Fibroblast of skin of right quadriceps (primary cell): ENCODE results near the gene PHLPP1.

ENCODE experiments used
- DNase-seq: peaks from one replicate; pipeline ENCODE4 v3.0.0-alpha.2; 2013

PHLPP1 gene

DNA sequence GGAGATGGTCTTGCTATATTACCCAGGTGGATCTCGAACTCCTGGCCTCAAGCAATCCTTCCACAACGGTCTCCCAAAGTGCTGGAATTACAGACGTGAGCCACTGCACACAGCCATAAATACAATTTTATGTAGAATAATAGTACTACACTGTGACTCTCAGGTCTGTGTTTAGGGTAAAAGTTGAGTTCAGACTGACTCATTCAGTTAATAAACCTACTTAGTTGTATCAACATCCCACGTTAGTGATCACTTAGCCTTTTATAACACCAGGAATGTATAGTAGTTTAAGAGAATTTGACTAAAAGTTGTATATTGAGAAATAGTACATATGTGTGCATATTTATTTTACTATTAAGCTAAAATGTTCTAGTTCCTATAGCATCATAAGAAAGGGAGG, 237.5 kb downstream of the PHLPP1 start:
- DNase-seq: no peak

DNA sequence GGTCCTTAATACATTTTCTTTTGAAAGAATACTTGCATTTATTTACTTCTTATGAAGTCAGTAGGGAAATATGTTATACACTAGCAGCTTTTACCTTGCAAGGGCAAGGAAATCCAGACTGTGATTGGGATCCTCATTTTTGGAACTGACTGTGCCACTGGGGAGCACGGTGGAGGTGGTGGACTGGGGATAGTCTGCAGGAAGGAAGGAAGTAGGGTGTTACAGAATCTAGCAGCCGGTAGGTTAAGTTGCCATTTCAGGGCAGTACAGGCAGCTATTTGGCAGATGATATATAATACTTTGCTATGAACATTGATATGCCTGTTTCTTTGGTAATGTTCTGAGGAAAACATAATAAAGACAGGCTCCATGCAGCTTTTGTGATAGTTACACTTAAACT, 238.3 kb downstream of the PHLPP1 start:
- DNase-seq: no peak

DNA sequence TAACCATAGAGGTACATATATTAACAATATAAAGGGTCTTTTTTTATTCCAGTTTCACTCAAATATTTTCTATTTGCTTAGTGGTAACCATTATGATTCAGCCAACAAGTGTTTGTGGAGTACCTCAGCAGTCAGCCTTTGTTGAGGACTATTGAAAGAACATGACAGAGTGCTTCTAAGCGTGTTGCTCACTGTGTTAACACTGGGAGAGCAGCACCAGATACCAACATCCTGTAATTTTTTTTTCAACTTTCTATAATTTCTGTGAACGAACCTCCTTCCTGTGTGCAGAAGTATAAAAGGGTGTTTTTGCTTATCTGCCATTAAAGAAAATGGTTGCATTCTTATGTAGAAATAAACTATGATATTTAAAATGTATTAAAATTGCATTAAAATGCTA, 239.0 kb downstream of the PHLPP1 start:
- DNase-seq: no peak

DNA sequence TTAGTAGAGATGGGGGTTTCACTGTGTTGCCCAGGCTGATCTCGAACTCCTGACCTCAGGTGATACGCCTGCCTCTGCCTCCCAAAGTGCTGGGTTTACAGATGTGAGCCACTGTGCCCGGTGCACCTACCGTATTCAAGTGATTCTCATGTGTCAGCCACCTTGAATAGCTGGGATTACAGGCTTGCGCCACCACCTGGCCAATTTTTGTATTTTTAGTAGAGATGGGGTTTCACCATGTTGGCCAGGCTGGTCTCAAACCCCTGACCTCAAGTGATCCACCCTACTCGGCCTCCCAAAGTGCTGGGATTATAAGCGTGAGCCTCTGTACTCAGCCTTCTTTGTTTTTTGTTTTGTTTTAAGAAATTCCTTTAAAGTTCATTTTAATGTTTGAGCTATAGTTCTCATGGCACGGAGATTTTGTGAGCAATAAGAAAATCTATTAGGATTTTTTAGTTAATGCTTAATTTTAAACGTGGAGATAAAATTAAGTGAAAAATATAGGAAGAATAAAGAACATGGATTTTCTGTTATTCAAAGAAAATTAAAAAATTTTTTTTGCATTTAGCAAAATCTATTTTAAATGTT, 242.6 kb downstream of the PHLPP1 start:
- peak; percentile 21 for DNase-seq

DNA sequence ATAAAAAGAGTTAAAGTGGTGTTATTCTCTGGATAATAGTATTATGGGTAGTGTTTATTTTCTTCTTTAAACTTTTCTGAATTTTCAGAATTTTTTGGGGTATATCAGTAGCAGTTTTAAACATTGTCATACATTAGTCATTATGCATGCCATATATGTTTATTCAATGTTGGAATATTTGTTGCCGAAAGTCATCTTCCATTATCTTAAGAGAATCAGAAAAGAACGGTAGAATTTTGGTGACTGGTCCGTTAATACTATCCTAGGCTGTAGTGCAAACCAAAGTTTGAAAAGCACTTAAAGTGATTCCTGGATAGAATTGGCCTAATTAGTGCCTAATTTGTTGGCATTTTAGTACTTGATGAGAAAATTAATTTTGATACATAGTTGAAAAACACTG, 244.1 kb downstream of the PHLPP1 start:
- no peak for DNase-seq

DNA sequence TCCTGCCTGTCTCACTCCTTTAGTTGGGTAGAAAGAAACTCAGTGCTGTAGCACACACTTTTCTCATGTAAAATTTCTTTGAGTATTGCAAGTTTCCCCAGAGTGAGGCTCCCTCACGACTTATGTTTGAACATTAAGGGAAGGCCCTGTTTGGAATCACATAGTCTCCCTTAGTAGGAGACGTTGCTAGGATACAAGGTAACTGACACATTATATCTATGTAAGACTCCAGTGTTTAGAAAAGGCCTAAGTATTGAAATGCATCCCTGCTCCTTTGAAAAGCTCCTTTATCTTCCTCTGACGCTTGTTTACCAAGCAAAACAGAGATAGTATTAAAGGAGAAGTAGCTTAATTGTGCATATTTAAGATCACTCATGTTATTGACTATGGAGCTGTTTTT, 248.2 kb downstream of the PHLPP1 start:
- no peak for DNase-seq

DNA sequence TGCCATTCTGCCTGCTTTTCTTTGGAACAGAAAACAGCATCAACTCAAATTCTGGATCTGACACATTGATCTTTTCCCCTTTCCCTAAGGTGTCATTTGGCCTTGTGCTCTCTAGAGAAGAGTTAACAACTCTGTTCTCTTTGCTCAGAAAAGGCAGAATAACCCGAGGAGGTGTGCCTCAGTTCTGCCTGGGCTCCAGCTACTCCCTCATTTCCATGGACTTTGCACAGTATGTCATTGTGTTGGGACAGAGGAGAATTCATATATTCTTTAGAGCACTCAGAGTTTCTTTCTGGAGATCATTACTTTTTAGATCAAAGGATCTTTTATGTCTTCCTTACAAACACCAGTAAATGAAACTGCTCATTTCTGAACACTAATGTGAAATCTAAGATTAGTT, 249.1 kb downstream of the PHLPP1 start:
- DNase-seq: no peak

DNA sequence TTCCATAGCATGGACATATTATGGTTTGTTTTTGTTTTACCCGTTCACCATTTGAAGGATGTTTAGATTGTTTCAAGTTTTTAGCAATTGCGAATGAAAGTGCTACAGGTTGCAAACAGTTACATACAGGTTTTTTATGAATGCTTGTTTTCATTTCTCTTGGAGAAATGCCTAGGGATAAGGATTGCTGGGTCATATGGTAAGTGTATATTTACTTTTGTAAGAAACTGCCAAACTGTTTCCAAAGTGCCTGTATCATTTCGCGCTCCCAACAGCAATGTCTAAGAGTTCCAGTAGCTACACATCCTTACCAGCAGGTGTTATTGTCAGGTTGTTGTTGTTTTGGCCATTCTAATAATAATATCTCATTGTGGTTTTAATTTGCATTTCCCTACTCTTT, 251.7 kb downstream of the PHLPP1 start:
- no peak for DNase-seq

DNA sequence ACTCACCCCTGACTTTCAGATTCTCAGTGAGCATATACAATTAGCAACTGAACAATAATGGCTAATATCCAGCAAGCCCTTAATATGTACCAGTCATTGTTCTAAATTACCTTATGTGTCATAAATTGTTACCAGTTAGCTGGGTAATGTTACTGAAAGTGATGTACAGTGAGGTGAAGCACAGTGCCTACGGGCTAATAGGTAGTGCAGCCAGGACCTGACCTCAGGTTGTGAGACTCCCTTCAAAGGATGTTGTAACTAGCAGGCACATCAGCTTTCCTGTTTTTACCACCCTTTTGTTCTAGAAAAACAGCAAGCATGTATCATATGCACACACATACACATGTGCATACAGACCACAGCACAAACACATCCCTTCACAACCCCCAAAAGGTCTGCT, 258.3 kb downstream of the PHLPP1 start:
- no peak for DNase-seq

DNA sequence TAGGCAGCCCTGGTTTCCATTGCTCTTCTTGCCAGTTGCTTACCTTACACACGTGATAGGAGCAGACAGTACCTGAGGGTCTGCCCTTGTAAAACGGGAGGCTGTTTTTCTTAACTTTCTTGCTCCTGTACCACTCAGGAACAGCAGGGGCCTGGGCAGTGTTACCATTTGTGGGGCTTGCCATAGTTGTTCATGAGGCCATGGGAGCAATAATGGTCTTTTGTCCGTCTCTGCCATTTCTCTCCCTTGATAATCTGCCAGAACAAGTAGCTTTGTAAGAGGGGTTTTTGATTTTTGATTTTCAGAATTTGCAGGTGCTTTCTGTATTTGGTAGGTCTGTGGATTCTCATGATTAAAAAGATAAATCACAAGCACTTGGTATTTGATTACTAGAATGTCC, 259.0 kb downstream of the PHLPP1 start:
- no peak for DNase-seq

DNA sequence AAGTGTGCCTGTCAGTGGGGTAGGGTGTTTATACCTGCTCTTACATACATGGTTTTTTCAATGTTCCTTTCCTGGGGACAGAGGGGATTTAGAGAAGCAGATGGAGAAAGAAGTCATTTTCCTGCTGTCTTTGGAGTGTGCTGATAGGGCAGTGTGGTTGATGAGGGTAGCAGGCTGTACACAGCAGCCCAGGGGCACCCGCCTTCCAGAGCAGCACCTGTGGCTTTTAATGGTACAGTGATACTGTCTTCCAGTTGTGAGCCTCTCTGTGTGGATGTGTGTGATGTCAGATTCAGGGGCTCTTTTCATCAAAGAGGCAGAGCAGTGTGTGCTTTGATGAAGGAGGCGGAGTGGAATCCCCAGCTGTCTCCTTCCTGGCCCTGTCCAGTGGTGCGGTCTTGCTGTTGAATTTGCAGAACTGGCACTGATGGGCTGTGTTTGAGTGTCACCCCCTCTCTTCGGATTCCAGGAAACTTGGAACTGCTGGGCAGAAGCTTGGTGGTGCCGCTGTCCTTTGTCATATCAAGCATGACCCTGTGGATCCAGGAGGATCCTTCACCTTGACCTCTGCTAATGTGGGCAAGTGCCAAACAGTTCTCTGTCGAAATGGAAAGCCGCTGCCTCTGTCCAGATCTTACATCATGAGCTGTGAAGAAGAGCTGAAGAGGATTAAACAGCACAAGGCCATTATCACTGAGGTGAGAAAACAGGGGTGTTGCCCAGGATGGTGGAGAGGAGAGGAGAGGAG, 259.8 kb downstream of the PHLPP1 start:
- no peak for DNase-seq

DNA sequence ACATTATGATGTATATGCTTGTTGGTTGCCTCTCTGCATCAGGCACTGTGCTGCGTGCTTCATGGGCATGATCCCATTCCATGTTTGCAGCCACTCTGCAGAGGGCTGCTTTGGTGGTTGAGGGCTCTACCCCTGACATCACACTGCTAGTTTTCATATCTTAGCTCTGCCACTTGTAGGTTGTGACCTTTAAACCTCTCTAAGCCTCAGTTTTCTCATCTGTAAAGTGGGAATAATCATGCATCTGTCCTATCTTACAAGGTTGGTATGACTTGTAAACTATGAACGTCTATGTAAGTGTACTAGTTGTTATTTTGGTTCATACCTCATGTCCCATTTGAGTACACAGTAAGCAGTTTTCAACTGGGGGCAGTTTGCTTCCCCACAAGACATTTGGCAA, 260.4 kb downstream of the PHLPP1 start:
- DNase-seq: no peak

DNA sequence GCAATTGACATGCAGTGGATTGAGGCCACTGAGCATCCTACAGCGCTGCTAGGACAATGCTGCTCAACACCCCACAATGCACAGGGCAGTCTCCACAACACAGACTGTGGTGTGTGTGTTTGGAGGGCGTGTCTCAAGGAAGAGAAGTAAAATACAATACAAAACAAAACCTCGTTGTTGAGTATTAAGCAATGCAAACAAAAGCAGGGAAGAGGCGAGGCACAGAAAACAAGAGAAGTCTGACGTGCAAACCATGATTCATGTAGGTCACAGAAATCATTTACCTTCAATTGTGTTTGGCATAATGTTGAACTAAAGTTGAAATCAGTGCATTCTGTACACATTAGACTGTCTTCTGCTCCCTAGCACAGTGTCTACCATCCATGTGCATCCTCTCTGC, 260.9 kb downstream of the PHLPP1 start:
- no peak for DNase-seq

DNA sequence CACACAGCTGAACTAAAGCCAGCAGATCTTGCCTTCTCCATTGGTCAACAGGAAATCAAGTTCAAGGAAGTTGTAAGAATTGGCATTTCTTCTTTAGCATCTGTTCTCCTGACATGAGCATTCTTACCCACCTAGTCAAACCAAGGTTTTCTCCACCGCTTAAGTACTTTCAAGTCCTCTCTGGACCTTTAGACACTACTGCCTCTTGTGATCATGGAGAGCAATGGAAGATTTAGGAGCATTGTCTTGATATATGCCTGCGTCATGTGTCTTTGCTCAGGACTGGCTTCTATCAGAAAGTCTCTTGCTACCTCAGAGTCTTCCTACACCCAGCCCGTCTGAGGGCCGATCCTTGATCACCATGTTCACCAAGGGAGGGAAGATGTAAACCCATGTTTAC, 262.2 kb downstream of the PHLPP1 start:
- no peak for DNase-seq

DNA sequence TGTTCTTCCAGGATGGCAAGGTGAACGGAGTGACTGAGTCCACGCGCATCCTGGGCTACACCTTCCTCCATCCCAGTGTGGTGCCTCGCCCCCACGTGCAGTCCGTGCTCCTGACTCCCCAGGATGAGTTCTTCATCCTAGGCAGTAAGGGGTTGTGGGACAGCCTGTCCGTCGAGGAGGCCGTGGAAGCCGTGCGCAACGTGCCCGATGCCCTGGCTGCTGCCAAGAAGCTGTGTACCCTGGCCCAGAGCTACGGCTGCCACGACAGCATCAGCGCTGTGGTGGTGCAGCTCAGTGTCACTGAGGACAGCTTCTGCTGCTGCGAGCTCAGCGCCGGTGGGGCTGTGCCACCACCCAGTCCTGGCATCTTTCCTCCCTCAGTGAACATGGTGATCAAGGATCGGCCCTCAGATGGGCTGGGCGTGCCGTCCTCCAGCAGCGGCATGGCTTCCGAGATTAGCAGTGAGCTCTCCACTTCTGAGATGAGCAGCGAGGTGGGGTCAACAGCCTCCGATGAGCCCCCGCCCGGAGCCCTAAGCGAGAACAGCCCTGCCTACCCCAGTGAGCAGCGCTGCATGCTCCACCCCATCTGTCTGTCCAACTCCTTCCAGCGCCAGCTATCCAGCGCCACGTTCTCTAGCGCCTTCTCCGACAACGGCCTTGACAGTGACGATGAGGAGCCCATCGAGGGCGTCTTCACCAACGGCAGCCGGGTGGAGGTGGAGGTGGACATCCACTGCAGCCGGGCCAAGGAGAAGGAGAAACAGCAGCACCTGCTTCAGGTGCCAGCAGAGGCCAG, 263.1 kb downstream of the PHLPP1 start:
- DNase-seq: no peak

DNA sequence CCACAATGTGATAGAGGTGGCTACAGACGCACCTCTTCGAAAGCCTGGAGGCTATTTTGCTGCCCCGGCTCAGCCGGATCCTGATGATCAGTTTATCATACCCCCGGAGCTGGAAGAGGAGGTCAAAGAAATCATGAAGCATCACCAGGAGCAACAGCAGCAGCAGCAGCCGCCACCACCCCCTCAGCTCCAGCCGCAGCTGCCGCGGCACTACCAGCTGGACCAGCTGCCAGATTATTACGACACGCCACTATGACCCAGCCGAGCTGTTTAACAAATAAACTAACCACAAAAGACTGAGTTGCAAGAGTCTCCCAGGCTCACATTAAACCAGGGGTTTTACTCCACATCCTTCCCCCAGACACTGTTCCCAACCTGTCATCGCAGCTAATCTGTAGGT, 263.8 kb downstream of the PHLPP1 start:
- peak; percentile 54 for DNase-seq

DNA sequence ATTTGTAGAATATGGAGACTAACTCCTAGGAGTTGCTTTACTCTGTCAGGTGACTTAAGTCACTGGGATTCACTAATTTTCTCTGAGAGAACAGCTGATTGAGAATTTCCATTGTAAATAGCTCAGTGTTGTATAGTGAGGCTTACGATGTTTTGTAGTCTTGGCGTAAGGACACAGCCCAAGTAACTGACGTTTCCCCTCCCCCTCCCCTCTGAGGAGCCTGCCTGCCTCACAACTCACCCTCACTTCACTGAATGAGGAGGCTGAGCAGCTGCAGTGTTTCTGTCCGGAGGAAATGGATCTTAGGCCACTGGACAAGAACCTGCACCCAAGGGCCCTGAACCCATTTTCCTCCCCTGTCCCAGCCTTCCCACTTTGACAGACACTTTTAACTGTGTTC, 264.6 kb downstream of the PHLPP1 start:
- no peak for DNase-seq

DNA sequence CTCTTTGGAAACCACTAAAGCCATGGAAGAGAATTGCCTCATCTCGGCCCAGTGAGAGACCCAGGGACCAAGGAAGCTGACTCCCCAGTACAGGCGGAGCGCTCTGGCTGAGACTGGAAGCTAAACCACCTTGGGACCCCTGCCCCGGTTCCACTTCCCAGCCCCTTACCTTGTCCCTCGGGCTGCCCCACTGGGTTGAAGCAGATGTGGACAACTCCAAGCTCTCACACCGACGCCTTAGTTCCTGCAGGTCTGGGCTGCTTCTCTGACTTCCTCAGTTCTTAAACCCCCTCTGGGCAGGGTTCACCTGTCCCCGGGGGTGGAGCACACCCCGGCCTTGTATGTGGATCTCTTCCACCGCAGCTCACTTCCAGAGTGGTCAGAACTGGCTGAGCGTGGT, 266.2 kb downstream of the PHLPP1 start:
- DNase-seq: no peak

DNA sequence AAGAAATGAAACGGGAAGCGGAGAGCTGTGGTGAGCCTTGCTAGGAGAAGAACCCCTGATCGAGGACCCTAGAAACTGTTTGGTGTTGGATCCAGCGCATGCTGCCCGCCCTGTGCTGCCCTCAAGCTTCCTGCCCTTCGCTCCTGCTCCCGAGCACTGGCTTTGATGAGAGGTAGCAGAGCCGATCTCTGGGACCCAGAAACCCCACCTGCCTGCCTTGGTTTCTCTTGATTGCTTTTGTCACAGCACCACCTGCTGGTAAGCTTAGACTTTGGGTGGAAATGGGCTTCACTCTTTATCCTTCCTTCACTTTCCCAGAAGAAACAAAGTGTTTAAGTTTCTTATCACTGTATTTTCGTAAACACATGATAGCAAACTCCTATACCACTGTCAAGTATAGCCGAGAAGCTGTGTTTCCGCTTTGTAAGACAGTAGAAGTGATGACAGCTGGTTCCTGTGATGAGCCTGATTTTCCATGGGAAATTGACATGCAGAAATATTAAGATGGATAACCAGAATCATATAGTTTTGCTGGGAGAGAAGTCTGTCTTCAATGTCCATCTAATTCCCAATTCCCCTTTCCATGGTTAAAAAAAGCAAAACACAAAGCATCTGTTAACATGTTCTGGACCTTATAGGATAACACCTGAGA, 267.4 kb downstream of the PHLPP1 start:
- DNase-seq: peak; percentile 56

DNA sequence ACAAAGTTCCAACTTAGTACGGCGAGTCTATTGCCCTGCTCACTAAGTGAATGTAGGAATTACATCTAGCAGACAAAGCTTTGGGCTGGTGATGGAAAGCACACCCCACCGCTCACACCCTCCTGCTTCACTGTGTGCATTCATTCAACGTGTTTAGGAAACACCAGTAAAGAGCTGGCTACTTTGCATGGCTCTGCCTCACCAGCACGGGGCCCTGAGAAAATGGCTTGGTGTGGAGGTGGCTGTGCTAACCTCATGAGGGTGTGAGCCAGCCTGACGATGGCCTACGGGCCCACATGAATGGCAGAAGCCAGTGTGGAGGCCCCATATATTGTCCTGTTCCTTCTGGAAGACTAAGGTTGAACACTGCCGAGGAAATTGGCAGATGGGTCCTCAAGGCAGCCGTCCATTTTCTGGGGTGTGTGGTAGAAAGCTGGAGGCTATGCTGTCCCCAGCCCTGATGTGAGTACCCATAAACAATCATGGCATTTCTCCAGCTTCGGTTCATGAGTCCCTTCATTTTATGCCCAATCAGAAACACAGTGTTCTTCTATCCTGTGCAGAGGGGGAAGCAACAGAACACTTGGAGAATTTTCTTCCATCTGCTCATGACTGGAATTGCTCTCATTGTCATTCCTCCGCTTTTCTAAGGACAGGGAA, 269.4 kb downstream of the PHLPP1 start:
- DNase-seq: no peak

DNA sequence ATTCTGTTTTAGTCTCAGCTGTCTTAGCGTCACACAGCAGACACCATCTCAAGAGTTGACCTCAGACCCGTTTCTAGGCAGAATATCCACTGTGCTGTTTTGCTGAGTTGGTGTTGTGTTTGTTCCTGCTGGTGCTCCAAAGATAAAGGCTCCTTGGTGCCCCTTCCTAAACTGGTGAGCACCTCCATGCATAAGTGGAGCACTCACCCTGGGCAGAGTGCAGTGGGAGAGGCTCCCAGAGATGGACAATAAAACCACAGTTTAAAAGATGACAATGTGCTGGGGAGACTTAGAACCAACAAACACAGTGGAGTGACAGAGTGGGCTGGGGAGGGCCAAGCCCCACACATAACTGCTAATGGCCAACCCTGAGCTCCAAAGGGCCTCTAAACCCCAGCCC, 271.1 kb downstream of the PHLPP1 start:
- DNase-seq: no peak

DNA sequence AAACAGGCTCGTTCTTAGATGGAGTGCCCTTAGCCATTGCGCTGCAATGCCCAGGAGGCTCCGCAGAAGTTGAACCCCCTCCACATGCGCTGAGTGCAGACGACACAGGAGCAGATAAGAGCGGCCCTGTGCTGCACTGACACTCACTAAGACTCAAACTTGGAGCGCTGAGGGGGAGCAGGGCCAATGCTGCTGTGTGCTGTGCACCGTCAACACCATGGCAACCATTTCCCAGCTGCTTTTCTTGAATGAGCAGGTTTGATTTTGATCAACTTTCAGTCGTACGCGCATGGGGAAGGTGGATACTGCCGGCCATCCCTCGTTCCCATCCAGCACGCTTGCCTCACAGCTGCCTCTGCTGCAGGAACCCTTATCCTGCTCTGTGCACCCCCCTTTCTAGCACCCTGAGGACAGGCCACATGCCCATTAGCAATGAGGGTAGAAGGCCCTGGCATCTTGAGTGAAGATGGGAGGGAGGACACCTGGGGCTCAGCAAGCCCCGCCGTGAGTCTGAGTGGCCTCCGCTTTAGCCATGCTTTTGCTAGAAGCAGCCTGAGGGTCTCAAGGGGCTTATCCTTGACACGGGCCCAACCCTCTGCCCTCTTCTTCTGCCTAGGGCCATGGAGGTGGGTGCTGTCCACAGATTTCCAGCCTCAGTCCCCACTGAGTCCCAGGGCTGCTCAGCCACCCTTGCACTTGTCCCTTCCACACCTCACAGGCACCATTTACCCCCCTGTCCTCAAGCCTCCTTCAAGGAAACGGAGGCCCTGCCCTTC, 271.9 kb downstream of the PHLPP1 start:
- DNase-seq: no peak
